CD4-positive, CD25-positive, alpha-beta regulatory T cell (primary cell): ENCODE results near the gene CDH13. TPM values are rescaled to one million over a fixed set of nuclear protein-coding genes. Genes with fewer than 3 reads are reported as not detected.

Source experiments
- ATAC-seq, 2 donors: fragments of 150-1000 bp; cut with Tn5 transposase; one replicate each; pipeline ENCODE4 v1.10.0; 2021; ENCODE audit warnings: low read depth in 2 of 2, moderate number of reproducible peaks in 2 of 2, moderate library complexity in 1 of 2
- DNase-seq, 3 donors: peaks; one replicate each; pipeline versions ENCODE4 v3.0.0 to v3.0.0-alpha.2; 2012 to 2022; ENCODE audit warnings: mixed read lengths in 1 of 3
- H3K27ac ChIP-seq: one replicate; pipeline ENCODE4 v1.7.0; 2013; ENCODE audit warnings: mild to moderate bottlenecking, low read length; ENCODE audit not compliant: insufficient read depth, poor library complexity, severe bottlenecking
- H3K27me3 ChIP-seq: one replicate; pipeline ENCODE4 v1.7.0; 2013; ENCODE audit warnings: low read length; ENCODE audit not compliant: control insufficient read depth, insufficient read depth
- H3K36me3 ChIP-seq: one replicate; pipeline ENCODE4 v1.7.0; 2013; ENCODE audit warnings: mild to moderate bottlenecking, low read length, moderate library complexity; ENCODE audit not compliant: control insufficient read depth, insufficient read depth
- H3K4me1 ChIP-seq: 2 replicates; pipeline ENCODE4 v1.7.0; 2013; ENCODE audit warnings: mild to moderate bottlenecking, low read length; ENCODE audit not compliant: insufficient read depth, control insufficient read depth, poor library complexity, severe bottlenecking
- H3K4me3 ChIP-seq: one replicate; pipeline ENCODE4 v1.7.0; 2013; ENCODE audit warnings: low read depth, mild to moderate bottlenecking, low read length, moderate library complexity
- H3K9me3 ChIP-seq, 2 experiments: 1 replicate in 1 of 2; 2 replicates in 1 of 2; pipeline ENCODE4 v1.7.0; 2013; ENCODE audit warnings: low read length in 2 of 2, mild to moderate bottlenecking in 1 of 2, moderate library complexity in 1 of 2; ENCODE audit not compliant: control insufficient read depth in 2 of 2
- H3K27ac Mint-ChIP-seq, 3 donors: one replicate each; pipeline ENCODE4 v1.8.0; 2020 to 2022; ENCODE audit warnings: mild to moderate bottlenecking in 3 of 3, mixed read lengths in 3 of 3, moderate library complexity in 2 of 3
- H3K27me3 Mint-ChIP-seq: one replicate; pipeline ENCODE4 v1.8.0; 2022; ENCODE audit warnings: mild to moderate bottlenecking, mixed read lengths
- H3K36me3 Mint-ChIP-seq: one replicate; pipeline ENCODE4 v1.8.0; 2020; ENCODE audit warnings: mixed read lengths
- H3K4me1 Mint-ChIP-seq, 4 donors: one replicate each; pipeline ENCODE4 v1.8.0; 2020 to 2022; ENCODE audit warnings: mixed read lengths in 4 of 4, mild to moderate bottlenecking in 1 of 4
- H3K4me3 Mint-ChIP-seq, 4 donors: one replicate each; pipeline ENCODE4 v1.8.0; 2020 to 2022; ENCODE audit warnings: mild to moderate bottlenecking in 4 of 4, mixed read lengths in 4 of 4, moderate library complexity in 3 of 4
- H3K9me3 Mint-ChIP-seq, 7 donors: one replicate each; pipeline ENCODE4 v1.8.0; 2020 to 2022; ENCODE audit warnings: mixed read lengths in 7 of 7, mild to moderate bottlenecking in 3 of 7, moderate library complexity in 2 of 7
- polyA plus RNA-seq, 4 donors: library from polyadenylated mRNA; unstranded; fragments of 300-500 nt; fragmentation: Illumina TruSeq; gene quantifications; one replicate each; pipeline ENCODE4 v1.2.3, GENCODE V29; 2021
- total RNA-seq: library from RNA; stranded (reverse); gene quantifications from one replicate; pipeline ENCODE4 v1.2.3, GENCODE V29; 2022

The CDH13 gene
- total and polyA plus RNA-seq, 5 donors from 2014 or later = not detected

GRCh38 chr16:82899731-82900450 lies 273.1 kb downstream of the CDH13 start:
- Histone ChIP-seq H3K4me3 (no peak overlapping the region), H3K27me3 (no peaks in the 10 kb centered on the region), H3K36me3 (no peaks in the 10 kb centered on the region), H3K9me3 (no peaks in the 10 kb centered on the region), H3K4me1 (no peaks in the 10 kb centered on the region), H3K27ac (no peak overlapping the region)
- Mint-ChIP-seq H3K4me1 (no peaks in the 10 kb centered on the region), H3K27me3 (no peaks in the 10 kb centered on the region), H3K36me3 (no peaks in the 10 kb centered on the region), H3K4me3 (no peak overlapping the region), H3K9me3 (peaks cover 0 to 4% (median 1%) of the 10 kb centered on the region in 7 donors), H3K27ac (no peak overlapping the region)
- no peak for DNase-seq
- ATAC-seq = no peak

GRCh38 chr16:82900559-82900958 lies 273.8 kb downstream of the CDH13 start:
- Histone ChIP-seq H3K4me3 (no peak overlapping the region), H3K4me1 (no peaks in the 10 kb centered on the region), H3K27ac (no peak overlapping the region), H3K27me3 (no peaks in the 10 kb centered on the region), H3K36me3 (no peaks in the 10 kb centered on the region), H3K9me3 (no peaks in the 10 kb centered on the region)
- Mint-ChIP-seq H3K4me1 (no peaks in the 10 kb centered on the region), H3K4me3 (no peak overlapping the region), H3K27ac (no peak overlapping the region), H3K27me3 (no peaks in the 10 kb centered on the region), H3K36me3 (no peaks in the 10 kb centered on the region), H3K9me3 (peaks cover 0 to 3% (median 0%) of the 10 kb centered on the region in 7 donors)
- DNase-seq (no peak), ATAC-seq (no peak)

- no peak overlapping the region for H3K4me3 ChIP-seq
- no peak for ATAC-seq
- no peaks in the 10 kb centered on the region for H3K4me1 ChIP-seq
- no peak overlapping the region for H3K27ac Mint-ChIP-seq
- no peak for DNase-seq
- peaks cover 0 to 6% (median 3%) of the 10 kb centered on the region in 7 donors for H3K9me3 Mint-ChIP-seq
- no peaks in the 10 kb centered on the region for H3K4me1 Mint-ChIP-seq
- no peak overlapping the region for H3K4me3 Mint-ChIP-seq
- no peaks in the 10 kb centered on the region for H3K9me3 ChIP-seq
- peaks cover 3% of the 10 kb centered on the region for H3K27me3 ChIP-seq
- H3K27me3 Mint-ChIP-seq = no peaks in the 10 kb centered on the region
- no peak overlapping the region for H3K27ac ChIP-seq
- no peaks in the 10 kb centered on the region for H3K36me3 Mint-ChIP-seq
- no peaks in the 10 kb centered on the region for H3K36me3 ChIP-seq
Measured at GRCh38 chr16:82911925-82912324, 285.2 kb downstream of the CDH13 start.

- Mint-ChIP-seq H3K36me3 (no peaks in the 10 kb centered on the region), H3K9me3 (peaks cover 0 to 11% (median 6%) of the 10 kb centered on the region in 7 donors), H3K27ac (no peak overlapping the region), H3K27me3 (no peaks in the 10 kb centered on the region), H3K4me1 (no peaks in the 10 kb centered on the region), H3K4me3 (no peak overlapping the region)
- Histone ChIP-seq H3K27ac (no peak overlapping the region), H3K27me3 (no peaks in the 10 kb centered on the region), H3K36me3 (no peaks in the 10 kb centered on the region), H3K9me3 (no peaks in the 10 kb centered on the region), H3K4me3 (no peak overlapping the region), H3K4me1 (no peaks in the 10 kb centered on the region)
- ATAC-seq (no peak), DNase-seq (no peak)
Measured at GRCh38 chr16:82915139-82915824, 288.5 kb downstream of the CDH13 start.

- DNase-seq = no peak
- no peak for ATAC-seq
- no peak overlapping the region for H3K27ac ChIP-seq
- H3K36me3 ChIP-seq = no peaks in the 10 kb centered on the region
- no peaks in the 10 kb centered on the region for H3K4me1 ChIP-seq
- no peak overlapping the region for H3K4me3 ChIP-seq
- Mint-ChIP-seq H3K27me3 (peaks cover 4% of the 10 kb centered on the region), H3K9me3 (peaks cover 1 to 8% (median 4%) of the 10 kb centered on the region in 7 donors), H3K4me1 (no peaks in the 10 kb centered on the region), H3K27ac (no peak overlapping the region), H3K36me3 (no peaks in the 10 kb centered on the region), H3K4me3 (no peak overlapping the region)
- H3K27me3 ChIP-seq = no peaks in the 10 kb centered on the region
- H3K9me3 ChIP-seq = no peaks in the 10 kb centered on the region
Measured at GRCh38 chr16:82917886-82918595, 291.3 kb downstream of the CDH13 start.

GRCh38 chr16:82924075-82924854 lies 297.5 kb downstream of the CDH13 start:
- Histone ChIP-seq H3K27ac (no peak overlapping the region), H3K27me3 (no peaks in the 10 kb centered on the region), H3K4me1 (no peaks in the 10 kb centered on the region), H3K4me3 (no peak overlapping the region), H3K9me3 (no peaks in the 10 kb centered on the region), H3K36me3 (no peaks in the 10 kb centered on the region)
- Mint-ChIP-seq H3K4me1 (no peaks in the 10 kb centered on the region), H3K4me3 (no peak overlapping the region), H3K9me3 (peaks cover 0 to 7% (median 3%) of the 10 kb centered on the region in 7 donors), H3K27ac (no peak overlapping the region), H3K36me3 (no peaks in the 10 kb centered on the region), H3K27me3 (peaks cover 4% of the 10 kb centered on the region)
- DNase-seq = no peak
- no peak for ATAC-seq

- ATAC-seq (no peak), DNase-seq (no peak)
- no peaks in the 10 kb centered on the region for H3K36me3 Mint-ChIP-seq
- H3K27ac ChIP-seq = no peak overlapping the region
- no peaks in the 10 kb centered on the region for H3K4me1 ChIP-seq
- no peaks in the 10 kb centered on the region for H3K4me1 Mint-ChIP-seq
- H3K9me3 ChIP-seq = no peaks in the 10 kb centered on the region
- H3K9me3 Mint-ChIP-seq = peaks cover 0 to 8% (median 3%) of the 10 kb centered on the region in 7 donors
- no peaks in the 10 kb centered on the region for H3K27me3 ChIP-seq
- H3K27ac Mint-ChIP-seq = no peak overlapping the region
- no peak overlapping the region for H3K4me3 ChIP-seq
- peaks cover 4% of the 10 kb centered on the region for H3K27me3 Mint-ChIP-seq
- no peak overlapping the region for H3K4me3 Mint-ChIP-seq
- no peaks in the 10 kb centered on the region for H3K36me3 ChIP-seq
Measured at GRCh38 chr16:82926500-82926899, 299.7 kb downstream of the CDH13 start.
